Measurements from ENCODE around the gene ANTXR2.

ANTXR2 gene

GRCh38 chr4:80093563-80093962 is 20.5 kb upstream of the ANTXR2 start:
- H3K4me3 ChIP-seq (ENCODE audit: low read depth, low read length) = no peak overlapping the region
- H2AFZ ChIP-seq = no peak overlapping the region
- H3K9me3 ChIP-seq (ENCODE audit: control insufficient read depth, low read length) = no peaks in the 10 kb centered on the region
- no peak overlapping the region for H3K27ac ChIP-seq
- no peak overlapping the region for H3K4me2 ChIP-seq (ENCODE audit: low read length)
- H3K36me3 ChIP-seq (ENCODE audit: control insufficient read depth, insufficient read depth, low read length) = no peaks in the 10 kb centered on the region
- no peak for TF ChIP-seq CTCF (IDR thresholded peaks at IDR 0.05)
- no peaks in the 10 kb centered on the region for H3K79me2 ChIP-seq
- H3K4me1 ChIP-seq = no peaks in the 10 kb centered on the region
- H3K27me3 ChIP-seq (ENCODE audit: control insufficient read depth, insufficient read depth, low read length) = no peaks in the 10 kb centered on the region
- no peak overlapping the region for H3K9ac ChIP-seq

- no peaks in the 10 kb centered on the region for H3K4me1 ChIP-seq
- H3K9ac ChIP-seq = no peak overlapping the region
- no peaks in the 10 kb centered on the region for H3K36me3 ChIP-seq (ENCODE audit: control insufficient read depth, insufficient read depth, low read length)
- no peaks in the 10 kb centered on the region for H3K27me3 ChIP-seq (ENCODE audit: control insufficient read depth, insufficient read depth, low read length)
- no peaks in the 10 kb centered on the region for H3K9me3 ChIP-seq (ENCODE audit: control insufficient read depth, low read length)
- H2AFZ ChIP-seq = no peak overlapping the region
- no peak overlapping the region for H3K4me3 ChIP-seq (ENCODE audit: low read depth, low read length)
- no peak overlapping the region for H3K27ac ChIP-seq
- no peak for TF ChIP-seq CTCF (IDR thresholded peaks at IDR 0.05)
- H3K79me2 ChIP-seq = no peaks in the 10 kb centered on the region
- H3K4me2 ChIP-seq (ENCODE audit: low read length) = no peak overlapping the region
Observed at GRCh38 chr4:80092847-80093246, 19.8 kb upstream of the ANTXR2 start.

- no peak overlapping the region for H3K9ac ChIP-seq
- H3K79me2 ChIP-seq = no peaks in the 10 kb centered on the region
- H3K4me1 ChIP-seq = no peaks in the 10 kb centered on the region
- H3K27ac ChIP-seq = no peak overlapping the region
- no peak overlapping the region for H2AFZ ChIP-seq
- no peak overlapping the region for H3K4me2 ChIP-seq (ENCODE audit: low read length)
- H3K36me3 ChIP-seq (ENCODE audit: control insufficient read depth, insufficient read depth, low read length) = no peaks in the 10 kb centered on the region
- TF ChIP-seq CTCF (IDR thresholded peaks at IDR 0.05) = no peak
- H3K4me3 ChIP-seq (ENCODE audit: low read depth, low read length) = no peak overlapping the region
- no peaks in the 10 kb centered on the region for H3K9me3 ChIP-seq (ENCODE audit: control insufficient read depth, low read length)
- H3K27me3 ChIP-seq (ENCODE audit: control insufficient read depth, insufficient read depth, low read length) = no peaks in the 10 kb centered on the region
Observed at GRCh38 chr4:80092088-80092487, 19.1 kb upstream of the ANTXR2 start.

GRCh38 chr4:80091688-80092087 is 18.7 kb upstream of the ANTXR2 start:
- H3K36me3 ChIP-seq (ENCODE audit: control insufficient read depth, insufficient read depth, low read length) = no peaks in the 10 kb centered on the region
- H3K4me2 ChIP-seq (ENCODE audit: low read length) = no peak overlapping the region
- H2AFZ ChIP-seq = no peak overlapping the region
- no peaks in the 10 kb centered on the region for H3K4me1 ChIP-seq
- H3K27me3 ChIP-seq (ENCODE audit: control insufficient read depth, insufficient read depth, low read length) = no peaks in the 10 kb centered on the region
- no peaks in the 10 kb centered on the region for H3K9me3 ChIP-seq (ENCODE audit: control insufficient read depth, low read length)
- no peak overlapping the region for H3K4me3 ChIP-seq (ENCODE audit: low read depth, low read length)
- no peak overlapping the region for H3K9ac ChIP-seq
- H3K79me2 ChIP-seq = no peaks in the 10 kb centered on the region
- H3K27ac ChIP-seq = no peak overlapping the region
- TF ChIP-seq CTCF (IDR thresholded peaks at IDR 0.05) = no peak

DNA sequence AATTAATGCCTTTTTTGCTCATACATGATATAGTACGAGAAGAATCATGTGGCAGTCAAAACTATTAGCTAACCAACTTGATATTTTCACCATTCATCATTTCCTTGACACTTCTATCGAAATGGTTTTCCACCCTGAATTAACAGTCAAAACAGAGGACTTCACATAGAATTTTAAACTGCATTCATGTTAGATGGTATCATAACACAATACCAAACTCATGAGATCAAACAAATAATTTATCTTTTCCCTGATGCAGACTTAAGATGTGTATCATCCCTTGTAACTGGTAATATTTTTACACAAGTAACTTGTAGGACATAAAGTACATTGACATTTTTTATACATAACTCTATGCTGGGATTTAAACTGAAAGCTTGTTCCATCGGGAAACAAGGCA is 18.2 kb upstream of the ANTXR2 start:
- Histone ChIP-seq H2AFZ (no peak overlapping the region), H3K9ac (no peak overlapping the region)
- no peak for TF ChIP-seq CTCF (IDR thresholded peaks at IDR 0.05)

More for the DNA sequence above, 18.2 kb upstream of the ANTXR2 start:
- Histone ChIP-seq H3K4me3 (ENCODE audit: low read depth, low read length) (no peak overlapping the region), H3K27me3 (ENCODE audit: control insufficient read depth, insufficient read depth, low read length) (no peaks in the 10 kb centered on the region), H3K27ac (no peak overlapping the region), H3K36me3 (ENCODE audit: control insufficient read depth, insufficient read depth, low read length) (no peaks in the 10 kb centered on the region), H3K4me2 (ENCODE audit: low read length) (no peak overlapping the region), H3K79me2 (no peaks in the 10 kb centered on the region), H3K4me1 (no peaks in the 10 kb centered on the region), H3K9me3 (ENCODE audit: control insufficient read depth, low read length) (no peaks in the 10 kb centered on the region)

Data from parathyroid adenoma (tissue), 2 donors.